Calu3 (cell line): ENCODE results near the gene B4GALNT2. TPM values are rescaled to one million over a fixed set of nuclear protein-coding genes. Genes with fewer than 3 reads are reported as not detected.

Experiments
- BruUV-seq: library from RNA; stranded (reverse); fragments of 400-500 nt; replicated peaks from 2 replicates; lab custom pipeline; 2021; lab: Mats Ljungman, UMichigan
- CTCF ChIA-PET: fragments of 300-600 bp; sonication (Branson Sonifier 250); formaldehyde crosslinking; loops from one replicate; lab custom pipeline; 2022; ENCODE audit warnings: antibody characterized with exemption; lab: Charles Lee
- DNase-seq: peaks from one replicate; pipeline ENCODE4 v3.0.0; 2022
- H3K27ac Mint-ChIP-seq: one replicate; pipeline ENCODE4 v1.8.0; 2022; ENCODE audit warnings: mixed read lengths; ENCODE audit not compliant: unreplicated experiment
- H3K27me3 Mint-ChIP-seq: one replicate; pipeline ENCODE4 v1.8.0; 2022; ENCODE audit warnings: mixed read lengths; ENCODE audit not compliant: unreplicated experiment
- H3K36me3 Mint-ChIP-seq: one replicate; pipeline ENCODE4 v1.8.0; 2022; ENCODE audit warnings: mild to moderate bottlenecking, moderate library complexity, mixed read lengths; ENCODE audit not compliant: insufficient read depth, unreplicated experiment
- H3K4me1 Mint-ChIP-seq: one replicate; pipeline ENCODE4 v1.8.0; 2022; ENCODE audit warnings: mild to moderate bottlenecking, low read depth, mixed read lengths; ENCODE audit not compliant: unreplicated experiment
- H3K4me3 Mint-ChIP-seq: one replicate; pipeline ENCODE4 v1.8.0; 2022; ENCODE audit warnings: mild to moderate bottlenecking, low read depth, moderate library complexity, mixed read lengths; ENCODE audit not compliant: unreplicated experiment
- H3K9me3 Mint-ChIP-seq: one replicate; pipeline ENCODE4 v1.8.0; 2022; ENCODE audit warnings: low read depth, mixed read lengths; ENCODE audit not compliant: unreplicated experiment
- CTCF ChIP-seq: fragments of 200-600 bp; IDR thresholded peaks from one replicate; pipeline ENCODE4 v1.8.0; 2022; ENCODE audit warnings: antibody characterized with exemption; ENCODE audit not compliant: unreplicated experiment
- intact Hi-C: fragments of 100-400 bp; cut with micrococcal nuclease; formaldehyde crosslinking; loops from one replicate; pipeline ENCODE4 v1.10.0; 2022; ENCODE audit not compliant: unreplicated experiment
- total RNA-seq: library from RNA; stranded (reverse); gene quantifications from 2 replicates; pipeline ENCODE4 v1.2.3, GENCODE V29; 2022

Gene B4GALNT2
- total RNA-seq, 1 experiment from 2014 or later = 1.3 TPM

GRCh38 chr17:49106321-49107210 lies 26.0 kb upstream of the B4GALNT2 start:
- Mint-ChIP-seq H3K4me3 (no peak overlapping the region), H3K36me3 (peaks cover 4% of the 10 kb centered on the region), H3K9me3 (no peaks in the 10 kb centered on the region), H3K27me3 (no peaks in the 10 kb centered on the region), H3K4me1 (peaks cover 42% of the 10 kb centered on the region), H3K27ac (no peak overlapping the region)
- intact Hi-C loops = no loop called here
- CTCF ChIA-PET = interaction anchor here (0.6 to 1.4 kb wide), 2 partner anchors 11 kb away, joined by 3 to 4 read pairs; no protein-coding TSS in a partner anchor
- no peak for DNase-seq
- TF ChIP-seq CTCF = no peak
- no TSS peak for BruUV-seq

GRCh38 chr17:49107211-49107557 lies 25.4 kb upstream of the B4GALNT2 start:
- no peaks in the 10 kb centered on the region for H3K36me3 Mint-ChIP-seq

GRCh38 chr17:49108318-49108717 lies 24.3 kb upstream of the B4GALNT2 start:
- CTCF ChIA-PET = interaction anchor here (0.5 to 1.0 kb wide), 2 partner anchors 13 to 429 kb away, joined by 3 read pairs; no protein-coding TSS in a partner anchor
- H3K27me3 Mint-ChIP-seq = no peaks in the 10 kb centered on the region
- no TSS peak for BruUV-seq
- intact Hi-C loops = no loop called here
- H3K36me3 Mint-ChIP-seq = no peaks in the 10 kb centered on the region
- no peak for DNase-seq
- H3K27ac Mint-ChIP-seq = no peak overlapping the region
- TF ChIP-seq CTCF = no peak
- no peak overlapping the region for H3K4me3 Mint-ChIP-seq
- H3K4me1 Mint-ChIP-seq = peaks cover 29% of the 10 kb centered on the region
- no peaks in the 10 kb centered on the region for H3K9me3 Mint-ChIP-seq

More at GRCh38 chr17:49107211-49107557, 25.4 kb upstream of the B4GALNT2 start:
- no peak overlapping the region for H3K27ac Mint-ChIP-seq
- no peaks in the 10 kb centered on the region for H3K27me3 Mint-ChIP-seq
- DNase-seq = no peak
- peaks cover 35% of the 10 kb centered on the region for H3K4me1 Mint-ChIP-seq
- H3K4me3 Mint-ChIP-seq = no peak overlapping the region
- CTCF ChIA-PET = interaction anchor here (1.4 kb wide), 1 partner anchor 11 kb away, joined by 3 read pairs; no protein-coding TSS in a partner anchor
- TF ChIP-seq CTCF = no peak
- BruUV-seq = no TSS peak
- H3K9me3 Mint-ChIP-seq = no peaks in the 10 kb centered on the region
- intact Hi-C loops = no loop called here

- Mint-ChIP-seq H3K36me3 (no peaks in the 10 kb centered on the region), H3K9me3 (no peaks in the 10 kb centered on the region), H3K4me3 (no peak overlapping the region), H3K27me3 (no peaks in the 10 kb centered on the region), H3K4me1 (peaks cover 23% of the 10 kb centered on the region), H3K27ac (no peak overlapping the region)
- intact Hi-C loops = no loop called here
- no peak for TF ChIP-seq CTCF
- no TSS peak for BruUV-seq
- CTCF ChIA-PET = no interaction called here
- no peak for DNase-seq
Observed at GRCh38 chr17:49110509-49110908, 22.1 kb upstream of the B4GALNT2 start.
